Measurements from ENCODE around the gene FHIT. TPM values are rescaled to one million over a fixed set of nuclear protein-coding genes. Genes with fewer than 3 reads are reported as not detected.

FHIT gene
- polyA plus RNA-seq, 1 of the 3 experiments (the other 2 are of a cell fraction) = 0.41 TPM

- Histone ChIP-seq H3F3A (replicated peaks; ENCODE audit: insufficient read depth) (no peaks in the 10 kb centered on the region), H3K79me2 (ENCODE audit: insufficient read depth) (no peaks in the 10 kb centered on the region), H3K4me2 (no peak overlapping the region), H3K36me3 (replicated peaks in 1 of 2; ENCODE audit: control insufficient read depth in 1 of 2, insufficient read depth in 2 of 2, low read length in 1 of 2) (no peaks in the 10 kb centered on the region), H2AFZ (ENCODE audit: low read depth) (no peak overlapping the region), H3K27me3 (ENCODE audit: insufficient read depth) (no peaks in the 10 kb centered on the region; the same call in 1 of the 2 replicates), H3K9ac (no peak overlapping the region), H3K9me3 (no peaks in the 10 kb centered on the region), H3K27ac (ENCODE audit: low read depth in 2 of 2, low read length in 1 of 2) (no peak overlapping the region), H3K4me3 (ENCODE audit: low read depth in 2 of 2, low read length in 1 of 2) (no peak overlapping the region), H4K20me1 (ENCODE audit: insufficient read depth) (no peaks in the 10 kb centered on the region), H3K9me2 (no peaks in the 10 kb centered on the region), H3K4me1 (ENCODE audit: control insufficient read depth in 1 of 2, insufficient read depth in 2 of 2, low read depth in 1 of 2, low read length in 1 of 2) (no peaks in the 10 kb centered on the region; a peak in 2 of 4 replicates)
- ChIA-PET CTCF (interaction anchor here (1.3 kb wide), 1 partner anchor 15 kb away, joined by 3 read pairs; no protein-coding TSS in a partner anchor), POLR2A (no interaction called here)
- TF ChIP-seq NRF1 (IDR thresholded peaks at IDR 0.05; ENCODE audit: low read depth, low read length) (no peak), RXRA (IDR thresholded peaks at IDR 0.05; ENCODE audit: borderline replicate concordance, low read depth) (no peak), TCF12 (IDR thresholded peaks at IDR 0.05) (no peak), SMC3 (IDR thresholded peaks at IDR 0.05; ENCODE audit: low read depth, low read length) (no peak), IRF3 (IDR thresholded peaks at IDR 0.05; ENCODE audit: low read depth, low read length) (no peak), PBX3 (IDR thresholded peaks at IDR 0.05) (no peak), FOSL2 (IDR thresholded peaks at IDR 0.05; ENCODE audit: borderline replicate concordance, low read depth) (no peak), USF2 (IDR thresholded peaks at IDR 0.05; ENCODE audit: borderline replicate concordance, low read depth, low read length) (no peak), FOXM1 (IDR thresholded peaks at IDR 0.05; ENCODE audit: low read depth) (no peak), GATA2 (CRISPR knock-in tag; IDR thresholded peaks at IDR 0.05) (no peak), RFX5 (IDR thresholded peaks at IDR 0.05; ENCODE audit: low read length) (no peak), TEAD4 (IDR thresholded peaks at IDR 0.05; ENCODE audit: borderline replicate concordance, insufficient read depth) (no peak), MEF2A (IDR thresholded peaks at IDR 0.05; ENCODE audit: borderline replicate concordance, low read depth) (no peak), SIN3A (IDR thresholded peaks at IDR 0.05; ENCODE audit: borderline replicate concordance, low read depth, low read length) (no peak), ZBTB33 (IDR thresholded peaks at IDR 0.05; ENCODE audit: borderline replicate concordance, low read depth) (no peak), TAF1 (IDR thresholded peaks at IDR 0.05; ENCODE audit: borderline replicate concordance, low read depth, low read length) (no peak)
- TF ChIP-seq, protein P1, sequence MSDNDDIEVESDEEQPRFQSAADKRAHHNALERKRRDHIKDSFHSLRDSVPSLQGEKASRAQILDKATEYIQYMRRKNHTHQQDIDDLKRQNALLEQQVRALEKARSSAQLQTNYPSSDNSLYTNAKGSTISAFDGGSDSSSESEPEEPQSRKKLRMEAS (IDR thresholded peaks at IDR 0.05; ENCODE audit: low read depth) = no peak
- no peak for DNase-seq
- WGBS (ENCODE audit: low lambda C conversion rate) = 55% methylated on average over 5 of the region's 5 CpGs
These were observed 112.9 kb downstream of the FHIT start for GRCh38 chr3:61138401-61138800.
